H54 (cell line): ENCODE results near the gene UBASH3B.
A peak's percentile ranks its signal among the peaks of the same experiment; 100 is the strongest.

Experiments
- DNase-seq: peaks from one replicate; pipeline ENCODE4 v3.0.0; 2011; ENCODE audit warnings: low spot score, mixed read lengths; ENCODE audit not compliant: insufficient read length
- FAIRE-seq: peaks from 3 replicates; lab custom pipeline; 2011; peaks lifted over from hg19 to GRCh38; lab: Jason Lieb, UNC
- POLR2A ChIP-seq: IDR thresholded peaks from 2 replicates; pipeline ENCODE4 v1.6.1; 2011; ENCODE audit warnings: low read depth, mild to moderate bottlenecking, low read length

Gene UBASH3B

GRCh38 chr11:122696662-122697061, 41.1 kb downstream of the UBASH3B start:
- DNase-seq (no peak), FAIRE-seq (no peak)
- no peak for TF ChIP-seq POLR2A

GRCh38 chr11:122697636-122698167, 42.2 kb downstream of the UBASH3B start:
- no peak for DNase-seq
- peak; percentile 82 for FAIRE-seq
- TF ChIP-seq POLR2A, result no peak

GRCh38 chr11:122698392-122698791, 42.9 kb downstream of the UBASH3B start:
- DNase-seq (no peak), FAIRE-seq (no peak)
- no peak for TF ChIP-seq POLR2A

GRCh38 chr11:122700666-122701065, 45.1 kb downstream of the UBASH3B start:
- FAIRE-seq (no peak), DNase-seq (no peak)
- no peak for TF ChIP-seq POLR2A

GRCh38 chr11:122701143-122701542, 45.6 kb downstream of the UBASH3B start:
- TF ChIP-seq POLR2A, result no peak
- DNase-seq (no peak), FAIRE-seq (no peak)

DNA sequence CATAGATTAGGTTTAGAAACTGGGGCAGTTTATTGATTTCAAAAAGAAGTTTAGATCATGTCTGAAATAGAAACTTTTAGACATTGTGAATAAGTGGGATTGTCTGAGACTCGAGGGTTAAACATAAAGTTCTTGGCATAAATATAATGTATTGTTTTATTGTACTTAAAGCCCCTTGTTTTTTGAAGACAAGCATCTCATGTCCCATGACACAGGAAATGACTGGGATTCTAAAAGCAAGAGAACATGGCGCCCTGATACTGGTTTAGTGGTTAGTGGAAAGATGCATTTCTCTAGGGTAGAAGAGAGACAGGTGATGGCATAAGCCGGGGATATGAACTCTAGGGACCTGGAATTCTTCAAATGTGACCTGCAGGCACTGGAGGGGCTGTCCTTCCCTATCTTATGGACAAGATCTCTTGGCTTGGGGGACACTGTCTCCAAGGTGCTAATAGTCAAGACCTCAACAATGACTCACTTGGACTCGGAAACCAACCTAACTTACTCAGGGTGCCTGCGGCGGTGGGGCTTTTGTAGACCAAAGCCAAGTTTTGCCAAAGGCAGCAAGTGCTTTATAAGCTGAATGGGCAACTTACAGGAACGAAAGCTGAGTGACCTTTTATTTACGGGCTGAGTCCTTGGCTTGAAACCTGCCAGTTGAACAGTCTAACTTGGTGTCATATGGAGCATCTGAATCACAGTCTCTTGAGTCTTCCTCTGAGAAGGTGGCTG, 48.2 kb downstream of the UBASH3B start:
- TF ChIP-seq POLR2A, result no peak

DNA sequence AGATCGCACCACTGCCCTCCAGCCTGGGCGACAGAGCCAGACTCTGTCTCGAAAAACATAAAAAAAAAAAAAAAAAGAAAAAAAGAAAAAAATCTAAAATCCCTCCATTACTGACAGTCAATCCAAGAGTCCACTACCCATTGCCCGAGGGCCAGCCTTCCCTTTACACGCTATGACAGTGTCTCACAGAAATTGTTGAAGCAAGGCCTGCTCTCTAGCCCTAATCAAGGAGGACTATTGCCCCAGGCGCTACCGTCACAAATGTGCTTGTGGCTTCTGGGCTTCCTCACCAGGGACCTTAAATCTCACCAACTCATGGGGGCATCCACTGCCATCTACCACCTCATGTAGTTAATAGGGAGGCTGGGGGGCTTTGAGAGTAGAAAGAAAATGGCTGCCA, 49.9 kb downstream of the UBASH3B start:
- FAIRE-seq (no peak), DNase-seq (no peak)
- no peak for TF ChIP-seq POLR2A

More for the DNA sequence above, 48.2 kb downstream of the UBASH3B start:
- no peak for DNase-seq
- no peak for FAIRE-seq

DNA sequence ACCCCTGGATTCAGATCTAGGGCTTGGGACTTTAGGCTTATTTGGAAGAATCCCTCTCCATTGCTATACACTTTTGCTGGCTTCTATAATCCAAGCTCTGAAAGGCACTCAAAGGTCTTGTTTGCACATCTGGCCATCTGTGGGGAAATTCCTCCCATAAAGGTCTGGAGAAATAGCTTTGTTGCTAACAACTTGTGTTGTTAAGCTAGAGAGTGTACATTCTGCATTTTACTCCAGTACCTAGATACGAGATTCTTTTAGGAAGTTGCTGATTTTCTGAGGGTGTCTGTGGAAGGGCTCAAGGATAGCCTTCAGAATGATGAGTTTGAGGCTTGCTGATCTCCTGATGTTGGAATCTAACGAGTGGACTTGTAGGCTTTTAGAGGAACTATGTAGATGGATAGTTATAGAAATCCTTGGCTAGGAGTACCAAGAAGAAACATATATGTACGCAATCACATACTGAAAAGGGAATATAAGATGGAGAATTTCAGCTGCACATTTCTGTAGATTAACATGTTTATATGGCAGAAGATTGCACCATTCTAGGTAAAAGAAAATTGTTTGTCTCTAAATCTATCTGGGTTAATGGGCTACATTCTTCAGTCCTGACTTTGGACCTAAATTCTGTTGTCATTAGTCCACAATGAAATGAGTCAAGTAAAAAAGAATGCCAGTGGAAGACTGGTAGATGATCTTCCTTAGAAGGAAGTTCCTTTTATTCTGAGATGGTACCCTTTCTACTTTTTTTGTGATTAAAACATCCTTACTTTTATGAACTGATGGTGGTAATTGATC, 51.0 kb downstream of the UBASH3B start:
- DNase-seq, result no peak
- peak; percentile 69 for FAIRE-seq
- no peak for TF ChIP-seq POLR2A

- TF ChIP-seq POLR2A, result no peak
- FAIRE-seq (no peak), DNase-seq (no peak)
Observed at GRCh38 chr11:122707111-122707510, 51.6 kb downstream of the UBASH3B start.

DNA sequence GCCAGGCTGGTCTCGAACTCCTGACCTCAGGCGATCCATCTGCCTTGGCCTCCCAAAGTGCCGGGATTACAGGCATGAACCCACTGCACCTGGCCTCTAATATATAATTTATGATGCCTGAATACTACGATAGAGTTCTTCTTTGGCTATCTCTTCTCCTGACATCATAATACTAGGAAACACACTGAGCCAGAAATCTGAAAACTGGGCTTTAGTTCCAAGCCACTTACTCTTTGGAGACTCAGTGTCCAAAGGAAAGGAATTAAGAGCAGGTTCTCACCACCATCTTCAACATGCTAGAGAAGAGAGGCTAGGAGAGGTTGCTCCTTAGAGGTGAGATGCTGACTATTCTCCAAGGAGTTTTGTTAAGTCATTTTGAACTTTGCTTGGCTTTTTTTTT, 52.4 kb downstream of the UBASH3B start:
- TF ChIP-seq POLR2A, result no peak
- DNase-seq, result no peak
- no peak for FAIRE-seq

- FAIRE-seq, result no peak
- TF ChIP-seq POLR2A, result no peak
- DNase-seq, result no peak
Observed at GRCh38 chr11:122709039-122709760, 53.7 kb downstream of the UBASH3B start.

- DNase-seq (no peak), FAIRE-seq (no peak)
- TF ChIP-seq POLR2A, result no peak
Observed at GRCh38 chr11:122711362-122711761, 55.8 kb downstream of the UBASH3B start.

GRCh38 chr11:122711831-122712381, 56.4 kb downstream of the UBASH3B start:
- FAIRE-seq (no peak), DNase-seq (no peak)
- TF ChIP-seq POLR2A, result no peak
